Central memory CD4-positive, alpha-beta T cell (primary cell): ENCODE results near the gene LRMDA.
"Not testable (repeated sequence)": the region's sequence is repeated elsewhere in the genome, so short reads cannot be mapped to it uniquely, and the experiment has no call there.

ENCODE experiments used
- DNase-seq: peaks from one replicate; pipeline ENCODE4 v3.0.0; 2022

Gene LRMDA

DNA sequence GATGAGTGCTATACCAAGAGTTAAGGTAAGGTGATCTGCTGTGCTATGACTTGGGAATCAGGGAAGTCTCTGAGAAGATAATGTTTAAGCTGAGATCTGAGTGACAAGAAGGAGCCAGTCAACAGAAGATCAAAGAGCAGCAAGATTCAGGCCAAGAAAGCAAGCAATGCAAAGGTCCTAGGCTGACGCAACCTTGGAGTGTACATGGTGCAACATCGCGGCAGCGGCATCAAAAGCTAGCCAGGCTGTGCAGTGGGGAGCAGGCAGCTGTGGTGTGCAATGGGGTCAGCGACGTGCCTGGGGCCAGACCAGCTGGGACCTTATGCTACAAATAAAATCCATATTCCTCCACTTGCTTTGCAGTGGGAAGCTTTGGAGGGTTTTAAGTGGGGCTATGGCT is 324.1 kb downstream of the LRMDA start:
- DNase-seq = no peak

- DNase-seq = no peak
Observed at GRCh38 chr10:75761289-75761688, 329.9 kb downstream of the LRMDA start.

- DNase-seq = no peak
Observed at GRCh38 chr10:75762431-75762802, 331.0 kb downstream of the LRMDA start.

DNA sequence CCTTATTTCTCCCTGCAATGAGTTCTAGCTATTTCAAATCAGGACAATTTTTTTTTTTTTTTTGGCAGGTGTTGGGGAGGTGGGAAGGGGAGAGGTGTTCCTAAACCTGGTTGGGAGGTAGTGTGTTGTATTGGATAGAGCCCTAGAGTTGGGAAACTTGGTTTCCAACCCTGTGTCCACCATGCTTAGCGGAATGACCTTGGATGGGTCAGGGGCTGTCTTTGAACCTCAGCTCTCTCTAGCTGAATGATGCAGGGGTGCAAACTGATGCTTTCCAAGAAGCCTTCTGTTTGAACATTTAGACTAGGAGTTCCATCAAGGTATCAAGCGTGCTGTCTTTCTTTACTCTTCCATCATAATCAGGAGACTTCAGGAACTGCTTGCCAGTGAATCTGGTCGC is 332.2 kb downstream of the LRMDA start:
- no peak for DNase-seq

GRCh38 chr10:75764974-75765788 is 333.8 kb downstream of the LRMDA start:
- DNase-seq = no peak

DNA sequence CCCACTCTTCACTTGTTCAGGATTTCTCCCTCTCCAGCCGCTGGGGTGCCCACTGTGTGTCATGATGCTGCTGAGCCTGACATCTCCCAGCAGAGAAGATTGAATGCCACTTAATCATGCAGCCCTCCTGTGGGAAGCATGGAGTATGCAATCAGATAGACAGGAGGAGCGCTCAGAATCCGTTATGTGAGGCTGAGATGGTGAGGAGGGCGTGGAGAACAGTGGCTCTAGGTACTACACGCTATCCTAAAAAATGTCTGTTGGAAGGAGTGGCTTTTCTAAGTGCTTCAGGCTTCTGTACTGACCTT is 334.3 kb downstream of the LRMDA start:
- DNase-seq = no peak

DNA sequence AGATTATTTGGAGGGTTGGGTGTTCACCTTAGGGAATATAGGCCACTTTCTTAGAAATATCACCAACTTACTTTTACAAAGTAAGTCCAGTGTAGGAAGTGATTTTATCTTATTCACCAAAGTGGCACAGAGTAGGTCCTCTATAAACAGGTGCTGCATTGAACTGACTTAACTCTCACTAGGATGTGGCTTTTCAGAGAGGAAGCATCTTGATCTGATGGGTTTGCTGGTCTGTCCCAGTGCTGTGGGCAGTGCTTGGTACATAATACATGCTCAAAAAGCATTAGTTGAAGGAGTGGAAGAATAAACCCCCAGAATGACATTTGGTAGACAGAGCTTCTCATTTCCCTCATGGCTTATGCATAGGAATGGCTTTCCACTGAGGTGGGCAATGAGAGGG is 334.7 kb downstream of the LRMDA start:
- DNase-seq = no peak

DNA sequence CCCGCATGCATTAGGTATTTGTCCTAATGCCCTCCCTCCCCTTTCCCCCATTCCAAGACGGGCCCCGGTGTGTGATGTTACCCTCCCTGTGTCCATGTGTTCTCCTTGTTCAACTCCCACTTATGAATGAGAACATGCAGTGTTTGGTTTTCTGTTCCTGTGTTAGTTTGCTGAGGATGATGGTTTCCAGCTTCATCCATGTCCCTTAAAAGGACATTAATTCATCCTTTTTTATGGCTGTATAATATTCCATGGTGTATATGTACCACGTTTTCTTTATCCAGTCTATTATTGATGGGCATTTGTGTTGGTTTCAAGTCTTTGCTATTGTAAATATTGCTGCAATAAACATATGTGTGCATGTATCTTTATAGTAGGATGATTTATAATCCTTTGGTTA is 335.3 kb downstream of the LRMDA start:
- DNase-seq = not testable (repeated sequence)

DNA sequence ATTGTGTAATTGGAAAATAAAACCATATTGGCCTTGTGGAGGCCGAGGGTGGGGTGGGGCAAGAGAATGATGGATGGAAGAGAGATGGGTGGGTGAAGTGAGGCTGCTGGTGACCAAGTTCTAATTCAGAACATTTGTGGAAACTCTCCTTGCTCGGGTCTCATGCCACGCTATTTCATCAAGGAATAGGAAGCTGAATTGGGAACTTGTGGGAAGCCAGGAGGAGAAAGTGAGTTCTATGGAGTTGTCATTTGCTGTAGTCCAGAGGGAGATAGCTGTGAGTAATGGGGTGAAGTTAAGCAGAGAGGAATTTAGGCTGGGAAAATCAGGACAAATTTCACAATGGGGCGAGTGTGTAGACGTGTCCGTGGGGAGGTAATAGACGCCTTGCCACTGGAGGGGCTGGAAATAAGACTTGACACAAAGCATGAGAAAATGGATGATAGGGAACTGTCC is 339.2 kb downstream of the LRMDA start:
- no peak for DNase-seq

DNA sequence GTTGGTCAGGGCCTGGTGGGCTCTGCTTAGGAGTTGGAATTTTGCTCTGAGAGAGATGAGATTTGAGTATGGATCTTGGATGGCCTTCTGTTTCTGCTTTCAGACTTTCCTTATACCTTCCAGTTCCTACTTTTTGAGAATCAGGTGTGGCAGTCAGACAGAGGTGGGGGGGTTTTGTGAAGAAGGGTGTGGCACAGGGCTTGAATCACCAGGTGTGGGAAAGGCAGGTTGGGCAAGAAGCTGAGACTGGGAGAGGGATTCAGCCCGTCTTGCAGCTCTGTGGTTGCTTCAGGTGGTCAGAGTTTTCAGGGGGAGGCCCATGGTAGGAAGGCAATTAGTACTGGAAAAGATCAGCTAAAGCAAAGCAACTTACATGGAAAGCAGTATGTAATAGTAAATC is 340.2 kb downstream of the LRMDA start:
- DNase-seq = no peak

- no peak for DNase-seq
Observed at GRCh38 chr10:75772153-75772887, 340.9 kb downstream of the LRMDA start.

- no peak for DNase-seq
Observed at GRCh38 chr10:75773231-75773780, 341.9 kb downstream of the LRMDA start.

DNA sequence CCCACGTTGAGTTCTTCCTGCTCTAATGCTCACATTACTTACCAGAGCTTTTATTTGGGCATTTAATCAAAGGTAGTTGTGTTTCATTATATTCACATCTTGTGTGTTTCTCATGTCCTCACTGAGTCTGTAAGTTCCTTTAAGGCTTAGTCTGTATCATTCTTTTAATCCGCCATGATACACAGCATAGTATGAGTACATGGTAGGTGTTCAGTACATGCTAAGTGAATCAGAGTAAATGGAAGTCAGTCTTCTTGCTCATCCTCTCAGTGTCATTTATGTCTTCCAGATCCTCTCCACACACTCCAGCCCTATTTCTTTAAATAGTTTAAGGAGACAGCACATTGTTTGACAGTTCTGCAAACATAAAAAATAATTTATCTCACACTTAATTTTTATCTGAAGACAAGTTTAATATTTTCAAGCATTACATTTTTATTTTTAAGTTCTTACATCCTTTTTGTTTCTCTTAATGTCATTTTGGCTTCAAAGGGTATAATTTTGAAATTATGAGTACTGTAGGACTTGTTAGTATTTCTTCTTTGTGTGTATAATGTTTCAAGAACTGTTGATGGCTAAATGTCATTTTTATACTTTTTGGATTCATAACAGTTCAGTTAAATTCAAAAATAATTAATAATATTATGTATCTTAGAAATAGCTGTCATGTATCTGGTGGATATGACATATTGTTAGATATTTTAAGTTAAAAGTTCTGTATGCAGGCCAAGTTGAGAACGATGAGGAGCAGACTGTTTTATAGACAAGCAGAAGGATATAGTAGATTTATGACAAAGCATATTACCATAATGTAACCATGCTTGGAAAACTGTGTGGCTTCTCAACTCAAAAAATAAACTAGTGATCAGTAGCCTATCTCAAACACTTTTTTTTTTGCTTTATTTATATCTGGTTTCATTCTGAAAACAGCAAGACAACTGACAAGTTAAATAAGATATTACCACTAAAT is 342.7 kb downstream of the LRMDA start:
- DNase-seq = no peak

DNA sequence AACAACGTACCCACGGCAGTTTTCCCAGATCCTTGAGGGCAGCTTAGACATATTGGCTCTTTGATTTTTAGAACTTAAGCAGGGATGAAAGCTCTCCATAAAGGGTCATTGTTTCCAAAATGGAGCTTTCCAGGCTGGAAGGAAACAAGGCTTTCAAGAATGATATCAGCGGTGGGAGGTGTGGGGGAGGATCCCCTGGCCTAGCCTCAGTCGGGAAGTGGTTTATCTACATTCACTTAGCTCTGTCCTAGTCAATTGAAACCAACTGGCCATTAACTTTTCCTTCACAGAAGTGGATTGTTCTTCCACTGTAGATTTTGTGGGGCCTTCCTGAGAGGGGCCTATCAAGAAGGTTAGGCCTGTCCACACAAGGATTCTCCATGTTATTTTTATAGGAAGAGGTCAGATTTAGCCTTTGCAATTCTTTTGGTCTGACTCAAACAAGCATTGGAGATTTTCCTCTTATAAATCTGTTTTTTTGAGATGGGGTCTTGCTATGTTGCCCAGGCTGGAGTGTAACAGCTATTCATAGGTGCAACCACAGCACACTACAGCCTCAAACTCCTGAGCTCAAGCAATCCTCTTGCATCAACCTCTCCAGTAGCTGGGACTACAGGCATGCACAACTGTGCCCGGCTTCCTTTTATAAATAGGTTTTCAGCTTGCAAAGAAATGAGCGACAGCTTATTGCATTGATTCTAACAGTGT is 343.5 kb downstream of the LRMDA start:
- DNase-seq = no peak

DNA sequence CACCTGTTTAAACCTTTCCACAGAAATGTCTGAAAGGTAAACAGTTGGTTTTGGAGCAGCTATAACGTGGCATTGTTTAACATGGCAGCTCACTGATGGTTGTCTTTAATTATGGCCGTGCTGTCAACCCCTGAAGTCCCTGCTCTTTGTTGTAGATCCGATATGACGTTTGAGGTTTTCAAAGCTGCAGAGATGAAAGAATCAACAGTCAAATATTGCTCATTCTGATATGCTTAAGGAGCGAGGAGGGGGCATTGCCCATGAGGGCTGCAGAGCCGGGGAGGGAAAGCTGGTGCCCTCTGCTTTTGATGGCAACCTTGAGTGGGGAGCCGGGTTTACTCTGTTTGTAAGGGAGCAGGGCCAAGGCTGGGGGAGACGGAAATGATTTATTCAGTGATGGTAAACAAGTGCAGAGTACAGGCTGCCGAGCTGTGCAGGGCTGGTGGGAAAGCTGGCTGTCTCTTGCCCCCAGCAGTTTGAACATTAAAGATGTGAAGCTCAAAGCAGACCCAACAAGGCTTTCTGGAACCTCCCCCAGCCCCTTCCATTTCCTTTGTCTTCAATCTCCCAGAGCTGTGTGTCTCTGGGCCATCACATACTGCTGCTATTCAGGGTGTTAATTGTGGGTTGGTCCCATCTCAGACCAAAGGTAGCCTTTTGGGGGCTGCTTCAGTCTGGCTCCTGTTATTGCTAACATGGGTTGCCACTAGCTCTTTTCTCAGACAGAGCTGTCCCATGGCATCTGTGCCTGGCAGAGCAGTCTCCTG is 345.5 kb downstream of the LRMDA start:
- DNase-seq = no peak

GRCh38 chr10:75778665-75779064 is 347.2 kb downstream of the LRMDA start:
- DNase-seq = no peak

GRCh38 chr10:75779276-75779675 is 347.9 kb downstream of the LRMDA start:
- no peak for DNase-seq

GRCh38 chr10:75782463-75783248 is 351.2 kb downstream of the LRMDA start:
- no peak for DNase-seq

DNA sequence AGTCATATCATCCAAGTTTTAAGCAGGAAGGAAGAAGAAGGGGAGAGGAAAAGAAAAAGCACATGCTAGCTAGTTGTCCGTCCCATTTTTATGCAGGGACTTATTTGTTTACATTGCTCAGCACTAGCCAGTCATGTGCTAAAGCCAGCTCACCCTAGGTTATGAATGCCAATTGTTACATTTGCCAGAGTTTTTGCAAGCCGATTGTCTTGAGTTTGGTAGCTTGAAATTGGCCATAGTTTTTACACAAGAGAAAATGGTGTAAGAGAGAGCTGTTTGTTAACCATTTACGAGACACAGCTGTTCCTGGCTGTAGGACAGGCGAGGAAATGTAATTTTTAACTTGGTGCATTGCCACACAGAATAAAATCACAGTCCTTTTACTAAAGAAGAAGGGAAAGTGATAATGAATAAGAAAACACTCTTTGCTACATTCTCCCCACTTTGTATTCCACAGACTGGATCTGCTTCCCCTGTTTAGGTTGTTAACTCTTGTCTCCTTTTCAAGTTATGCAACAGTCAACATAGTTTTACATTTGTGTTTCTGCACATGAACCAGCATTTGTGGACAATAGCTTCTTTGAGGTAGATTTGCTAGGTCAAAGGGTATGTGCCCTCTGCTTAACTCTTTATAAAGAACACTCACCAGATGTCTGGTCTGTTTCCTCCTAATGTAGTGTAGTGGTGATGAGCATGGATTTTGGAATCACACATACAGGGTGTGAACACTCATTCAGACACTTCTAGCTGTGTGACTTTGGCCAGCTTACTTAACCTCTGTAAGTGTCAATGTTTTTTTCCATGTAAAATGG is 357.2 kb downstream of the LRMDA start:
- no peak for DNase-seq

DNA sequence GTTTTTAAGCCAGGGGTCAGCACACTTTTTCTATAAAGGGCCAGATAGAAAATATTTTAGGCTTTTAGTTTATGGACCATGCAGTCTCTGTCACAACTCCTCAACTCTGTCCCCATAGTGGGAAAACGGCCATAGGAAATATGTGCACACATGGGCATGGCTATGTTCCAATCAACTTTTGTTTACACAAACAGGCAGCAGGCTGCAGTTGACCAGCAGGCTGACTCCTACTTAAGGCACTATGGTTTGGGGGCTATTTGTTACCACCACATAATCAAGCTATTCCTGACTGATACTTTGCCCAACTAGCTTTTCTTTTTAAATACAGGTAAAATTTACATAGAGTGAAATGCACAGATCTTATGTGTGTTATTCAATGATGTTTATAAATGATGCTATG is 362.4 kb downstream of the LRMDA start:
- DNase-seq = no peak
